Transverse colon (tissue), 4 donors: Measurements from ENCODE around the gene GPER1.

Experiments used
- EP300 ChIP-seq: sonication (generic); formaldehyde crosslinking; IDR thresholded peaks from one replicate; pipeline ENCODE4 v1.6.1; 2017; ENCODE audit warnings: antibody characterized with exemption, low read depth
- POLR2A ChIP-seq: fragments of 450-650 bp; IDR thresholded peaks from one replicate; pipeline ENCODE4 v1.6.1; 2016; ENCODE audit warnings: antibody characterized with exemption, mild to moderate bottlenecking, moderate library complexity
- POLR2AphosphoS5 ChIP-seq, 3 donors: sonication (generic); formaldehyde crosslinking; IDR thresholded peaks; one replicate each; pipeline ENCODE4 v1.6.1; 2016; ENCODE audit warnings: antibody characterized with exemption in 3 of 3
- TF ChIP-seq, protein P1 (sequence below), 5 experiments: fragments of 200-600 bp in 3 of 5; fragments of 450-650 bp in 2 of 5; sonication (generic) in 3 of 5; IDR thresholded peaks; 1 replicate in 2 of 5; 2 replicates in 3 of 5; pipeline ENCODE4 v1.5.1; 2016 to 2017; ENCODE audit warnings: antibody characterized with exemption in 5 of 5, inconsistent platforms in 3 of 5, mild to moderate bottlenecking in 2 of 5, moderate library complexity in 1 of 5

DNA sequence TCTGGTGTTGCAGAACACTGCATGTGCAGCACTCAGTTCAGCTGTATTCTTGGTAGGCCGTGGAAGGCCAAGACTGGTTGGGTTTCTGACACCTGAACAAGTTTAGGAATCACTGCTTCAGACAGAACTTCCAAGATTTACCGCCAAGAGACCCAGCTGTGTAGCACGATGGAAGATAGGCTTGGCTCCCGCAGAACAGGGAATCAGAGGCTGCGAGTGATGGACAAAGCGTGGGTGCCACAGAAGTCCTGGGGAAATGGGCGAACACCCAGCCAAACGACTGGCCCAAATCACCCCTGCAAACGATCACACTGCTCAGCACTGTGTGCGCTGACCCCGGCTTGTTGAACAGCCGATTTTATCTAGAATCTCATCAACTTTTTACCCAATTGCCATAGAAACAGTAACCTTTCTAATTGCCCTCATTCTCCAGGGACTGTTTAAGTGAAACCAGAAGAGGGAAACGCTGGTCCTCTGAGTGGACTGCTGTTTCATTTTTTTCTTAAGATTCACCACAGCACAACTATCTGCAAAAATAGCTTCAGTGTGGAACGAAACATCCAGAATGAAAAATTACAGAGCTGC is 54.2 kb downstream of the GPER1 start:
- TF ChIP-seq, protein P1, sequence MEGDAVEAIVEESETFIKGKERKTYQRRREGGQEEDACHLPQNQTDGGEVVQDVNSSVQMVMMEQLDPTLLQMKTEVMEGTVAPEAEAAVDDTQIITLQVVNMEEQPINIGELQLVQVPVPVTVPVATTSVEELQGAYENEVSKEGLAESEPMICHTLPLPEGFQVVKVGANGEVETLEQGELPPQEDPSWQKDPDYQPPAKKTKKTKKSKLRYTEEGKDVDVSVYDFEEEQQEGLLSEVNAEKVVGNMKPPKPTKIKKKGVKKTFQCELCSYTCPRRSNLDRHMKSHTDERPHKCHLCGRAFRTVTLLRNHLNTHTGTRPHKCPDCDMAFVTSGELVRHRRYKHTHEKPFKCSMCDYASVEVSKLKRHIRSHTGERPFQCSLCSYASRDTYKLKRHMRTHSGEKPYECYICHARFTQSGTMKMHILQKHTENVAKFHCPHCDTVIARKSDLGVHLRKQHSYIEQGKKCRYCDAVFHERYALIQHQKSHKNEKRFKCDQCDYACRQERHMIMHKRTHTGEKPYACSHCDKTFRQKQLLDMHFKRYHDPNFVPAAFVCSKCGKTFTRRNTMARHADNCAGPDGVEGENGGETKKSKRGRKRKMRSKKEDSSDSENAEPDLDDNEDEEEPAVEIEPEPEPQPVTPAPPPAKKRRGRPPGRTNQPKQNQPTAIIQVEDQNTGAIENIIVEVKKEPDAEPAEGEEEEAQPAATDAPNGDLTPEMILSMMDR (IDR thresholded peaks at IDR 0.05), result no peak
- TF ChIP-seq POLR2A, result no peak
- no peak for TF ChIP-seq POLR2AphosphoS5 (IDR thresholded peaks at IDR 0.05)
- TF ChIP-seq EP300, result no peak
